Brain microvascular endothelial cell (primary cell): Measurements from ENCODE around the gene LTB.

Source experiments
- DNase-seq: peaks from one replicate; pipeline ENCODE4 v3.0.0-alpha.2; 2020
- H3K27ac ChIP-seq: fragments of 250-450 bp; sonication (Bioruptor Pico); 2 replicates; pipeline ENCODE4 v1.5.1; 2020; ENCODE audit warnings: mild to moderate bottlenecking, moderate library complexity
- H3K27me3 ChIP-seq: fragments of 250-450 bp; sonication (Bioruptor Pico); replicated peaks from 2 replicates; pipeline ENCODE4 v1.5.1; 2020; ENCODE audit warnings: mild to moderate bottlenecking
- H3K36me3 ChIP-seq: fragments of 250-450 bp; sonication (Bioruptor Pico); replicated peaks from 2 replicates; pipeline ENCODE4 v1.5.1; 2020; ENCODE audit warnings: mild to moderate bottlenecking
- H3K4me3 ChIP-seq: 2 replicates; pipeline ENCODE4 v1.5.1; 2011; ENCODE audit warnings: low read depth, mild to moderate bottlenecking, control low read depth, low read length, moderate library complexity
- CTCF ChIP-seq: IDR thresholded peaks from 2 replicates; pipeline ENCODE4 v1.5.1; 2011; ENCODE audit warnings: low read depth, mild to moderate bottlenecking, moderate library complexity, low read length, control low read depth, inconsistent platforms; ENCODE audit errors: missing control alignments
- in situ Hi-C: cut with HindIII; loops from 2 replicates; pipeline ENCODE4 v1.10.0; 2017; ENCODE audit warnings: low sequenced_read_pairs, low pct_ligation_motif_present

Gene LTB

GRCh38 chr6:31533455-31533841 lies 48.8 kb downstream of the LTB start:
- no peak overlapping the region for H3K4me3 ChIP-seq
- H3K27ac ChIP-seq: no peak overlapping the region

DNA sequence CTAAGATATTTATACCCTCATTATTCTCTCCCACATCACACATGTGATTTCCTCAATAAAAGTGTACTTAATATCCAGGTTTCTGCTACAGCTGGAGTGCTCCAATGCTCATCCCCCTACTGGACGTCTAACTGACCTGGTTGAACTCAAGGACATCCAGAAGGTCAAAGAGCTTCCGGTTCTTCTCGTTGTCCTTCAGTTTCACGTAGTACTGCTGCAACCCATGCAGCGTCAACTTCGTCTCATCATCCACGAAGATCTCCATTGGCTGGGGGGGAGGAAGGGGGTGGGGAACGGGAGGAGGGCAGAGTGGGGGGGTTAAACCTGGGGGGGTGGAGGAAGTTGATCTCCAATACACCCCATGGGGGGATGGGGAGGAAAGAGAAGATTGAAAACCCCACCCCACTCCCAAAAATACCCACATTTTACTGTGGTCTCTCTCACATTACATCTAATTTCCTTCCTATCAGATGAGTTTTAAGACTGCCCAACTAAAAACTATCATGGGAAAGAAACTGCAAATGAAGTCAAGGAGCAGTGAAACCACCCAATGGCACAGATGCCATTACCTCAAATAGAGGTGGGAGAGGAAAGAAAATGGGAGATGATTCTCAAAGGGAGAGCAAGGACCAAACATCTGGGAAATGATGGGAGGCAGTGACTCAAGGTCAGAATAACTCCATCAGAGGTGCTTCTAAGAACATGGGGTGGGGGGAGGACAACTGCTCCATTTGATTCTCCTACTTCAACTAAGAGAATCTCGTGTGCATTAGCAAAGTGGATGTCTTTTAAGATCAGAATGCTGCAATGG lies 49.4 kb downstream of the LTB start:
- in situ Hi-C loops: no loop called here
- no peak for TF ChIP-seq CTCF
- Histone ChIP-seq H3K27me3 (no peaks in the 10 kb centered on the region), H3K27ac (no peak overlapping the region), H3K4me3 (no peak overlapping the region), H3K36me3 (peaks cover 81% of the 10 kb centered on the region)
- DNase-seq: no peak

More at GRCh38 chr6:31533455-31533841, 48.8 kb downstream of the LTB start:
- in situ Hi-C loops: no loop called here
- Histone ChIP-seq H3K36me3 (peaks cover 87% of the 10 kb centered on the region), H3K27me3 (no peaks in the 10 kb centered on the region)
- DNase-seq: no peak
- TF ChIP-seq CTCF: no peak

DNA sequence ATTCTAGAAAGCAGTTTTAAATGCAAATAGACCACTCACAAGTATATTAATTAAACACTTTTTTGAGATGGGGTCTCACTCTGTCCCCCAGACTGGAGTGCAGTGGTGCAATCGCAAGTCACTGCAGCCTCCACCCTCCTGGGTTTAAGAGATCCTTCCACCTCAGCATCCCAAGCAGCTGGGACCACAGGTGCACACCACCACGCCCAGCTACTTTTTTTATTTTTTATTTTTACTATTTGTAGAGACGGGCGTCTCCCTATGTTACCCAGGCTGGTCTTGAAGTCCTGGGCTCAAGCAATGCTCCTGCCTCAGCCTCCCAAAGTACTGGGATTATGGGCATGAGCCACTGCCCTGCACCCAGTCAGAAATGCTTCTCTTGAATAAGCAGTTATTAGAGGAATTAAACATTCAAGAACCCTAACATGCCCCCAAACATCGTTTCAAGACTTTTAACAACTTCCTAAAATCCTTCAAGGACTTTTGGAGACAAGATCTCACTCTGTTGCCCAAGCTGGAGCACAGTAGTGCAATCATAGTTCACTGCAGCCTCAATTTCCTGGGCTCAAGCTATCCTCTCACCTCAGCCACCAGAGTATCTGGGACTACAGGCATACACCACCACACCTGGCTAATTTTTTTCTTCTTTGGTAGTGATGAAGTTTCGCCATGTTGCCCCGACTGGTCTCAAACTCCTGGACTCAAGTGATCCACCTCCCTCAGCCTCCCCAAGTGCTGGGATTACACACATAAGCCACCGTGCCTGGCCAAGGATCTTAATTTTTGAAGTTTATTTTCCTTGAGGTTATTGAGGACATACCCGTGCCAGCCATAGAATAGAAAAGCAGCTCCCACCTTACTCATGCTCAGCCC lies 50.2 kb downstream of the LTB start:
- no peak for DNase-seq
- Histone ChIP-seq H3K36me3 (peaks cover 74% of the 10 kb centered on the region), H3K4me3 (no peak overlapping the region), H3K27me3 (no peaks in the 10 kb centered on the region), H3K27ac (no peak overlapping the region)
- TF ChIP-seq CTCF: no peak
- in situ Hi-C loops: no loop called here

DNA sequence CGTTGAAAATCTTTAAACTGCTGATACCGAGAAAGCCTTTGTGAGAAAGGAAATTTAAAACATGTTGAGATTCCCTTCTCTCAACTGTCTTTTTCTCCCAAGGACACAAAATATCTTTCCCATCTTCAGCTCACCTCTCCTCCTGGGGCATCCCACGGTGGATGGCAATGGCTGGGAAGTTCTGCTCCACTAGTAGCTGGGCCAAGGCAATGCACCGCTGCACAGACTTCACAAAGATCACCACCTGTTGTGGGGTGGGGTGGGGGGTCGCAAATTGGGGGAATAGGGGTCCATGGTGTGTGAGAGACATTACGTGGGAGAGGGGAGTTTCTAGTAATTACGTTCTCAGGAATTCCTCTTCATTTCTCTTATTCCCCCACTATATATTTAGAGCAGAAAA lies 51.1 kb downstream of the LTB start:
- no peak overlapping the region for H3K4me3 ChIP-seq
- no peak overlapping the region for H3K27ac ChIP-seq
- no peaks in the 10 kb centered on the region for H3K27me3 ChIP-seq
- no peak for TF ChIP-seq CTCF
- in situ Hi-C loops: no loop called here
- H3K36me3 ChIP-seq: peaks cover 65% of the 10 kb centered on the region
- DNase-seq: no peak

DNA sequence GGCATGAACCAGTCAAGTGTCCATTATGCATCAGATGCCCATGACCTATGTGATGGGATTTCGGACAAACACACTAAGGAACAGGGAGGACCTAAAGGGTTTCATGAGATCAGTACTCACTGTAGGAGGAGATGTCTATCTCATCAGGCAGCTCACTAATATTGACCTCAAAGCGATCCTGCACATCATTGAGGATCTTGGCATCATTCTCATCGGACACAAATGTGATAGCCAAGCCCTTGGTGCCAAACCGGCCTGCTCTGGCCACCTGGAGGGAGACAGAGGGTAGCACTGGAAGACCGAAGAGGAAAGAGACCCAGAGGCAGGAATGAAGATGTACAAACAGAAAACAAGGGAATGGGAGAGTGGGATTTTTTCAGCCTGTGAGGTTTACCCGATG lies 51.6 kb downstream of the LTB start:
- no peaks in the 10 kb centered on the region for H3K27me3 ChIP-seq
- TF ChIP-seq CTCF: no peak
- no peak overlapping the region for H3K4me3 ChIP-seq
- H3K27ac ChIP-seq: no peak overlapping the region
- H3K36me3 ChIP-seq: peaks cover 60% of the 10 kb centered on the region
- in situ Hi-C loops: no loop called here
- DNase-seq: no peak
